GM19238 (cell line): ENCODE data around the gene LRMDA.
"Not testable (repeated sequence)": the region's sequence is repeated elsewhere in the genome, so short reads cannot be mapped to it uniquely, and the experiment has no call there.

Experiments used
- DNase-seq: peaks from one replicate; pipeline ENCODE4 v3.0.0; 2011; ENCODE audit warnings: low spot score; ENCODE audit not compliant: insufficient read length

LRMDA gene

DNA sequence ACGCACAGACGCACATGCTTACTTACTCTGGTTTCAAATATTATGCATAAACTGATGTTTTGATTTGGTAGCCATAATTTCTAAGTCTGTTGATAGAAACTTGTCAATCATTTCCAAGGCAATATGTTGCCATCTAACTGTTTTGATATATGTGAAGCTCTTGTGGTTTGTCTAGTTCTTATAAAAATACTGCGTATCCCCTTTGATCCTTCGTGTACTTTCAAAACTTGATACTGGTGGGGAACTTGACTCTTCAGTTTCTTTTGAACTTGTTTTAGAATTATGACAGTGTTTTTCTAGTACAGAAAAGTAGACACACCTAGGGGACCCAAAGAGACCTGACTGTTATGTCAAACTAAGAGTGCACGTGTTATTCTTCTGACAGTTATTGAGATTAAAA is 708.0 kb downstream of the LRMDA start:
- no peak for DNase-seq

DNA sequence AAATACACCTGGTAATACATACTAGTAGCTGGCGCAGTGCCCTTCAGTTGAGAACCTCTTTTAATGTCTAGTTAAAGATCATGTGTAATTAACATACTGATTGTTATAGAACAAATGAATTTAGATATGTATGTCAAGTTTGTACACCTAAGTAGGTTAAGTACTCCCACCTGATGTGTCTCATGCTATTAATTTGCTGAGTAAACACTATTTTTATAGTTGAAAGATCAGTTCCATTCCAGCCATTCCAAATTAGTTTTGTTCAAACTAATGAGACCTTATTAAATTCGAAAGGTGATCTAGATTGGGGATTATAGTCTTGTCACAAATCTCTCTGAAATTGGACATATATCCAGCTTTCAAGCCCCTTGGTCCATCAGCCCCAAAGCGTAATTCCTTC is 710.0 kb downstream of the LRMDA start:
- DNase-seq: no peak

DNA sequence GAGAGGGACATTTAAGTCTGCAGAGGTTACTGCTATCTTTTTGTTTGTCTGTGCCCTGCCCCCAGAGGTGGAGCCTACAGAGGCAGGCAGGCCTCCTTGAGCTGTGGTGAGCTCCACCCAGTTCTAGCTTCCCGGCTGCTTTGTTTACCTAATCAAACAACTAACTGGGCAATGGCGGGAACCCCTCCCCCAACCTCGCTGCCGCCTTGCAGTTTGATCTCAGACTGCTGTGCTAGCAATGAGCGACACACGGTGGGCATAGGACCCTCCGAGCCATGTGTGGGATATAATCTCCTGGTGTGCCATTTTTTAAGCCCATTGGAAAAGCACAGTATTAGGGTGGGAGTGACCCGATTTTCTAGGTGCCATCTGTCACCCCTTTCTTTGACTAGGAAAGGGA is 716.8 kb downstream of the LRMDA start:
- not testable (repeated sequence) for DNase-seq

DNA sequence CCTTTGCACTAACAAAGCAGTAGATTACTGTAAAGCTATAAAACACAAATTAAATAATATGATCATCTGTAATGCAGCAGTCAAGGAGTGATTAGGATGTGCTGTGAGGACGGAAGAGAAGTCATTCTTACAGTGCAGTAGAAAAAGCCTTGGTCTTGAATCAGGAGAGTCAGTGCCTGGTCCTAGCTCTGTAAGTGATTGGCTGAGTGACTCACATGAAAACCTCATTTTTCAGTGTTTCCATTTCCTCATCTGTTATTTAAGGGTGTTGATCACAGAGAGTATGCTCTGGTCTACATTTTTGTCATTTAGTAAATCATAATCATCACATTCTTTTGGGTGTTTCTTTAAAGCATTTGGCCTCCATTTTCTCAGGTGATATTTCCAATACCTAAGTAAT is 717.8 kb downstream of the LRMDA start:
- no peak for DNase-seq

DNA sequence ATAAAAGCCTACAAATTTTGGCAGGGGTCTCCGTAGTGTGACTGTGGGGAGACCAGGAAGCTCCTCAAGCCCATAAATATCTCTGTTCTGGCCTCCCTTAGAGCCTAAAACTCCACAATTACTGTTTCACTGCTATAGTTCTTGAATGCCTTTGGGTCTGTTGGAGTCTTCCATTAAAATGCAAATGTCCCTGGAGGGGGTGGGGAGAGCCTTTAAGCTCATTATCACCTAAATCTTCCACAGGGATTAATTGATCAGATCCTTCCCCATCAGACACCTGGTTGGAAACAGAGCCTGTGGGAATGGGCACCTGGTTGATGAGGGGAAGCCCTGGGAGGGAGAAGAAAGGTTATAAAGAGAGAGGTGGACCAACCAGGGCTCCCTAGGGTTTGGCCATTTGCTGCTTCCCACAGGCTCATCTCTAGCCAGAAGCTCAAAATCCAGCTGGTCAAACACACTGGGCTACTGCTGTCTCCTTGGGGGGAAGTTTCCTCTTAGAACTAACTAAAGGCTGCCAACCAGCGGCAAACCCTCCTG is 718.2 kb downstream of the LRMDA start:
- DNase-seq: no peak

DNA sequence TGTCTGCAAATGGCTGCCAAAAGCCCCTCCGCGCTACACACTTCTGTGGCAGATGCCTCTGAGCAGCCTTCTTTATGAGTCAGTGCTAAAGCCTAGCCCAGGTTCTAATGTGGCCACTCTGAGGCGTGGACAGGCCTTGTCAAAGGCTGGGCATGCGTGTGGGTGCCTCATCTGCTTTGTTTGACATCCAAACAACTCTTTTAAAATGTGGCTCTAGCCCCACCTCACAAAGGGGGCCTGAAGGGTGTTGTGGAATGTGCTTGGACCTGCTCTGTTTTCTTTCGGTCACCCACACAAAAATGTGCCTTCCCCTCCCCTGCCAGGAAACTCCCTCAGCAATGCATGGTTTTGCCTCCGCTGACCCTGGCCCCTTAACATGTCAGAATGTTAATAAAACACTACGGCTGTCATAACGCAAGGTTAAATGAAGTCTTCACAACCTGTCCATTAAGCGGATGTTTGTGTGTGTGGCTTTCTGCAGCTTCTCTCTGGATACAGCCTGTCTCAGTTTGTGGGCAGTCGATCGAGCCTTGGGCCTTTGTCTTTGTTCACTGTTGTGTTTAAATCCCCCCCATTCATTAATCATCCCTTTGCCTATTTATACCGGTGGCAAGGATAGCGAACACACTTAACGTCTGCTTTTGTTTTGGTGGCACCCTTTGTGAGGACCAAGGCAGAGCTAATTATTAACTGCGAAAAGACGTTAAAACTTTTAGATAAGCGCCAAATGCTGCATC is 718.9 kb downstream of the LRMDA start:
- DNase-seq: no peak

DNA sequence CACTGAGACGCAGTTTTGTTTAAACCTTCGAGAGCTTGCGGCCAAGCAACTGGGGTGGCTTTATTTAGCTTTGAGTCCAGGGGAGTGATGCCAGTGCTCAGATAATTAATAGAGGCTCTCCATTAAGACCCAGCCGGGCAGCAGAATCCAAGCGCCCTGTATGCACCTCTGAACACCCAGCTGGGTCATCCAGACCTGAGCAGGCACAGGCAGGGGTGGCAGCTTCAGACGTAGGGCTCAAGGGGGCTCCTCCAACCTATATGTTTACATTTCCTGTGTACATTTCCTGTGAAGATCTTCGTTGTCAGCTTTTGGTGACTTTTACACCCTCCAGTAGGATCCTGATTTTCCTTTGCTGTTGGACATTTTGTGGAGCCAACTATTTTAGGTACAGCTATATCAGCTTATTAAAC is 719.5 kb downstream of the LRMDA start:
- no peak for DNase-seq

DNA sequence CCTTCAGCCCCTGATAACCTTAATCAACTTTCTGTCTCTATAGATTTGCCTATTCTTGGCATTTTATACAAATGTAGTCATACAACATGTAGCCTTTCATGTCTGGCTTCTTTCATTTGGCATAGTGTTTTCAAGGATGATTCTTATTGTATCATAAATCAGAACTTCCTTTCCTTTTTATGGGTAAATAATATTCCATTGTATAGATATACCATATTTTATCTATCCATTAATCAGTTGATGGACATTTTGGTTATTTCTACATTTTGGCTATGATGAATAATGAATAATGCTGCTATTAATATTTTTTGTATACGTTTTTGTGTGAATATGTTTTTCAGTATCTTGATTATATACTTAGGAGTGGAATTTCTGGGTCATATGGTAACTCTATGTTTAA is 720.8 kb downstream of the LRMDA start:
- no peak for DNase-seq

DNA sequence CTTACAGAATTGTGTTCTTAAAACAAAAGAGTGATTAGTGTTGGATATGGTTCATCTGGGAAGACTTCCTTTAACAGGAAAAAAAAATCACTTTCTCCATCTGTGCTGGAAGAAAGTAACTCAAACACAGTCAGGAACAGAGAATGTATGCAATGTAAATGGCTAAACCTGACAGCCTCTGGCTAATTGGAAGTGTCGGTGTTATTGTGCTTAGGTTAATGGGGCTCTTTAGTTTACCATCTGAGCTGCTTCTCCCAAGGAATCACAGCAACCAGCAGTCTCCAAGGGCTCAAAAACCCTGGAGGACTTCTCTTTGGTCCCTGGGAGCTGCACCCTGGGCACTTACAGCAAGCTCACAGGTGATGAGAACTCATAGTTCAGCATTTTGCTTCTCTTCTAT is 724.5 kb downstream of the LRMDA start:
- DNase-seq: no peak

DNA sequence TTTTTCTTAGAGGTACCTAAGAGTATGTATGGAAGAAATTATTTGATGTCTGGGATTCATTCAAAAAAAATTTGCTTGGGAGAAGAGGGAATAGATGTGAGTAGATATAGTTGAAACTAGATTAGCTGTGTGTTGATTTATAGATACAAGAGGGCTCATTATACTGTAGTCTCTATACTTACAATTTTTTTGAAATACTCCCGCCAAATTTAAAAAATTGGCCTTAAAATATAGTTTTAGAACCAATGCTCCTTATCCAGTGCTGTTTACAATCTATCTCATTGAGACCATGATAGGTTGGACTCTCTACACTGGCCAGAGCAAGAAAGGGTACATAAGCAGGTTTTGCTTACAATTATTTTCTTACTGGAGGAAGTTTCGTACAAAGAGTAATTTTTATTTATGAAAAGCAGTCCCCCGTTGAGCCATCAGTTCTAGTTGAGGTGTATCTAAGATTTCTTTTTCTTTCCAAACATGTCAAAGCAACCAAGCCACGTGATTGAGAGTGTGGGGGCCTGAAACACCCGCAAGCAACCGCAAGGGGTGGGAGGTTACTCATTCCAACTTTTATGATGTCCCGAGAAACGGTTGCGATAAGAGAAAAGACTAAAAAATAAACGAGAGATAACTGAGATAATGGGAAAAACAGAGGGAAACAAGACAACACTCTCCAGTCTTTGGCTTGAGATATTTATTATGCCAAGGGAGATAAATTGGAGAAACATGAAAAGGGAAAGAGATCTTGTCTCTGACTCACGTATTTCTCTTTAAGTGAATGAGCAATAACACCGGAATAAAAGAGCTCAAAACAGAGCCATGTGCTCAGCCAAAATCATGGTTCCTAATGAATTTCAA is 729.2 kb downstream of the LRMDA start:
- no peak for DNase-seq

DNA sequence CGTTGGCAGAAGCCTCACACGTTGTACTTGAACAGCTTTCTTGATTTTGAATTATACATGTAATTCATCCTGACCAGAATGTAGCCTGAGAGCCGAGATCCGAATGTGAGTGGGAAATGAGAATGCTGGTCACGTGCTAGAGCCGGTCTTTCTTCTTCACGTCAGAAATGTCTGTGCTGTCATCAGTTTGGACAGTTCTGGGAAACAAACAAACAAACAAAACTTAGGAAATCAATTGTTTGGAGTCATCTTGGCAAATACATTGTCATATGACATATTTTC is 729.8 kb downstream of the LRMDA start:
- DNase-seq: no peak

DNA sequence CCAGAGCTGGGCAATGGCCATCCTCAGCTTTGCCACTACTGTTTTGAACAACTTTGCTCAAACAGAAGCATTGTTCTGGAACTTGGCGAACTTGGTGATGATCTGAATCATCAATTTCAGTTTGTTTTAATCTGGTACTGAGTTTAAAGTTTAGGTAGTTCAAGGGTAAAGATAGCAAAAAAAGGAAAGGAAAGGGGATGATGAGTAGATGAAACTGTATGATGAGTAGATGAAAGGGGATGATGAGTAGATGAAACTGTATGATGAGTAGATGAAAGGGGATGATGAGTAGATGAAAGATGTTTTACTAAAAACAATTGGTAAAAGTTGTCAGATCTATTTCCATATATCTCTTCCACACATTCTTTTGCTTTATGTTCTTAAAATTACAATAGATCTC is 737.0 kb downstream of the LRMDA start:
- DNase-seq: no peak

DNA sequence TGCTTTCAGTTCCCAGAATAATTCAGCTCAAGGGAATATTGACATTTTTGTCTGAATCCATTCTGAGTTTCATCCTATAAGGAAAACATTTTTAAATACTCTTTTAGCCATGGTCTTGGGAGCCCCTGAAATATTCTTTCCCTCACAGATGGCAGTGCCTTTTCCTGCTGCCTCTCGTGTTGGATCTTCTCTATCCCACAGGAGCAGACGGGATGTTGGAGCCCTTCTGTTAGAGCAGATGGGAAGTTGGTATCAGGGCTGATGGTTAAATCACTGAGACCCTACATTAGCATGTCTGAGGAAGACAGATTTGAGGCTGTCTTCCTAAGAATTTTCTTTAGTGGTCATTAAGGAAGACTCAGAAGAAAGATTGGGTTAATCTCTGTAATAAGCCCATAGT is 737.8 kb downstream of the LRMDA start:
- DNase-seq: no peak

DNA sequence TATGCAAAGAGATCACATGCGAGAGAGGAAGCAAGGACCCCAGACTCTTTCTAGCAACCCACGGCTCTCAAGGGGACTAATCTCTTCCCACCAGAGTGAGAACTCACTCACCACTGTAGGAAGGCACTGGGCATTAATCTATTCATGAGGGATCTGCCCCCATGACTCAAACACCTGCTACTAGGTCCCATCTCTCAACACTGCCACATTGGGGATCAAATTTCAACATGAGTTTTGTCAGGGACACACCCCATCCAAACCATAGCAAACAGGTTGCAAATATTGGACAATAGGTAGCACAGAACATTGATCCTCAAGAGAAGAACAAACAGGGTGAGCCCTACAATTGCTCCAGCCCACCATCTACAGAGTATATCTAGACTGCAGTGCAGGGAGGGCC is 740.6 kb downstream of the LRMDA start:
- DNase-seq: no peak

DNA sequence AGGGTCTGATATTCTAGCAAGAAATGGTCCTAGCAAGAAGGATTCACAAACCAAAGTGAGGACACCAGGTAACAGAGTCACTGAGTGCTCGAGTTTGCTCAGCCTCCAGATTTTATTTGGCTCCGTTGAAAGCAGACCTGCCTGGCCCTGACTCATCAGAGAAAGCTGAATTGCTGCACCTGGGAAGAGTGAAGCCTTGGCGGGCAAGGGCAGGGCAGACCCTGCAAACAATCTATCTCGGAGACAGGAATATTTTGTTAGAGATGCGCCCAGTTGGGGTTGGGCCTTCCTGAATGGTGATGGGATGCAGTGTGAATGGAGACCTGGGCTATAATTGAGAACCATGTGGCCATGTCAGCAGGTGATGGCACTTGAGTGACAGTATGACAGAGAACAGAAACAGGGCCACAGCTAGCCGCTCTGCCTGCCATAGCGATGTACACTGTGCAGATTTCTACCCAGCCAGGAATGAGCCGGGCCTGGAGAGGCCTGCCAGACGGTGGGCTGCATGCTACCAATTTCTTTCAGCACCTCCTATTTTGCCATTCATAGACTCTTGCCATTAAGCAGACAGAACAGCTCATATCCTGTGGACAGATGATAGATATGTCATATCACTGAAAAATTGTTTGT is 744.2 kb downstream of the LRMDA start:
- no peak for DNase-seq

DNA sequence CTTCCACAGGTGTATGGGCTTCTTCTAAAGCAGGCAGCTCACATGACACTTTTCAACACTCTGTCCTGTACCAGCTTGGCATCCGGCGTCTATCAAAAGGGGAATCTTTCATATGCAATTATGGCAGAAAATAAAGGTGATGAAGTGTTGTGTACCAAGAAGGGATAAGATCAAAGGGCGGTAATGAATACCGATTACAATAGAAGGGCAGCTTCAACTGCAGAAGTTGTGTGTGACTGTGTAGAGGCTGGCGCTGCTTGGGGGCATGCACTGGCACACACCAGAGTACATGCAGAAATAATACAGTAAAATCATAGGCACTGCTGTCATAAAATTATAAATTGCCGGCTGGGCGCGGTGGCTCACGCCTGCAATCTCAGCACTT is 744.7 kb downstream of the LRMDA start:
- DNase-seq: no peak

DNA sequence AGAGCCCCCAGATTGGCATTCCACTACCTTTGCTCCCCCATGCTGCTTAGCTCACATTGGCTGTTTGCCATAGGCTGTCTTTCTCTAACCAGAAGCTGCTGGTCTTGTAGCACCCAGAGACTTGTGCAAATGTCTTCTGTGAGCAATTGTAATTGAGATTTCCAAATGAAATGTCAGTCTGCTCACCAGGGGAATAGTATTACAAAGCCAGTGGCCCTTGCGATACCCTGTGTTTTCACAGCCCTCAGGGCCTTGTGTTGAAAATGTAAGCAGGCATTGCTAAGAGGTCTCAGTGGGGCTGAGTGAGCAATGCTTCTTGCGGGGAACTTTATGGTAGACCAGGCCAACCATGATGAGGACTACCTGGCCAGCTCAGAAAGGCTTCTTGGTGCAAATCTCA is 746.5 kb downstream of the LRMDA start:
- no peak for DNase-seq

DNA sequence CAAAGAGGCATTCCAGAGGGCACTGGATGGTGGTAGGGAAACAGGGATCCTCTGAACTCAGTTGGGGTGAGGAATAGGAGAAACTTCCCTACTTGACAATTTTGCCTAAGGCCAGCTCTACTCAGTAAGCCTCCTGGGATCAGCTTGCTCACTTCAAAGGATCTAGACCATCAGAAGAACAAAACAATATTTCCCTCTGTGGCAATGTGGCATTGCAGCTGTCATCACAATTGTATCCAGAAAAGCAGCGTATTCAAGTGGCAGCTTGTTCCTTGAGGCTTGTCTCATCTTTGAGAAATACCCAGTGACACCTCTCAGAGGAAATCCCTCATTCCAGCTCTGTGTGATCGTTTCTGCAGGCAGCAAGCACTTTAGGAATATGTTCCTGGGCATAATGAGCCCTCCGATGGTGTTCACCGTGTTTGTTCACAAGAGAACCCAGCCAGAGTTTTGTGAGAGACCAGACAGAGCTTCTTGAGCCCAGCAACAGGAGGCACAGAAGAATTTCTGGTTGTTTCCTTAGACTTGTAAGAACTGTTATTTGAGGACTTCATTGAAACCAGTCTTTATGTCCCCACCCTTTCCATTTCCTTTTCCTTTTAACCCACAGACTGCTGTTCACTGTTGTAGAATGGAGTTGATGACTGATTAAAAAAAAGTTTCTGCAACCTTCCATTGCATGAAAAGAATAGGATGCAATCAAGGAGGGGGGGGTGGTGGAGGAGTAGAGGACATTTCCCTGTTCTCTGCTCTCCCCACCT is 747.3 kb downstream of the LRMDA start:
- DNase-seq: no peak

DNA sequence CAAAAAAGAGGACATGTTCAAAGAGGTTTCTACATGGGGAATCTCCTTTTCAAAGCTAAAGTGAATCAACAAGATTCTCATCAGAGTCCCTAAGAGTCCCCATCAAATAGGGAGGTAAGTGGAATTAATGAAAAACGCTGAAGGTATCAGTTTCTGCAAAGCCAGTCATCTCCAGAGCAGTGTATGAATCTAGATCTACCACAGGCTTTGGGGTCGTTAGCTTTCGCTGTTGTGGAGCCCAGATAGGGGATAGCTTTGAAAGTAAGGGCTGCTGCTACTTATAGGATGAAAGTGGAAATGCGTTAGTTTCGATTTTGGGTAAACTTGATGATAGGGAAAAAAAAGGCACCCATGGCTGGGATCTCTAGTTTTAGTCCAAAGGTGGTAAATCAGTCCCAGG is 748.4 kb downstream of the LRMDA start:
- DNase-seq: no peak

DNA sequence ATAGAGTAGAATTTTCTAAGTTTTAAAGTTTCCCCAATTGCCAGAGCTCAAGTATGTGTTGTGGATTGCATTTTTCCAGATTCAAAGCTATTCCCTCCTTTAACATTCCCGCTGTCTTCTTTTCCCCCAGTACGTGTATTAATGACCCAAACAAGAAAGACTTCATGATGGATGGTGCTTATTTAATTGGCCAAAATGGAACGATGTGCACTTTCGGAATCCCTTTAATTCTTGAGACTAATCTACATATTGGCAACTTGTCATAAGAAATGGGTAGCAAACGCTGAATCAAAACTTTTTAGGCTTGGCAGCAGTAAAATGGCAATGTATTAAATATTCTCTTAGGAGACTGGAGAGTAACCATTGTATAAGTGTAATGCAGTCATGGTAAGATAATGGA is 753.2 kb downstream of the LRMDA start:
- DNase-seq: no peak

DNA sequence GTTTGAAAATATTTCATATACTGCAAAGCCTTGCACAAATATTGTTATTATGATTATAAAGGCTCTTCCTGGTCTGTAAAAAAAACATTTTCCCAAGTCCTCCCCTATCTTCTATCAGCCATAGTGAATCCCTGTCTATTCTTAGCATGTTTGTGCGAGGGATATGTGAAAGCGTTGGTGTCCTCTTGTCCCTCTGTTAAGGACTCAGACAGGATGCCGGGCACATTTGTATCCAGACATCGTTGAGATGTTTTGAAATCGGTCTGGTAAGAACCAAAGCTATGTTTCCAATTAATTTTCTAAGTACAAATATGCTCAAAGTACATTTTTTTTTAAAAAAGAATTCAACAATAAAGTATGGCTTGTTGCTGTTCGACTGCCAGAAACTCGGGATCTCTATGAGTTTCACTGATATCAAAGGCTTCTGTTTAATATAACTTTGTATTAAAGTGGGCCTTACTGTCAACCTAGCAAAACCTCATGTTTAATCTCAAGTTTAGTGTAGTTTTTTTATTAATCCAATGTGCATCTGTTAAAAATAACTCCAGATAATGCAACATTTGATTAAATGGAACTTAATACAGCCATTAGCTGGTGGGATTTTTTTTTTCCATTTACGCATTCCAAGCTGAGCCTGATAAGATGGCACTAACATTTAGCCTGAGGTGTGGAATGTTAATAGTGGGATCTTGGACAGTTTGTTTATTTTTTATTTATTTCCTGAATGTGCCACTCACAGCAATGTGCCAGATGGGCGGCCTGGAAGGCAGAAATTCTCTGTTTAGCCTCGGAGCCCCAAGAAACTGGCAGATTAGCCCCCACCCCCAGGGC is 754.3 kb downstream of the LRMDA start:
- no peak for DNase-seq
